ENCODE data around the gene TNFRSF18.

DNA sequence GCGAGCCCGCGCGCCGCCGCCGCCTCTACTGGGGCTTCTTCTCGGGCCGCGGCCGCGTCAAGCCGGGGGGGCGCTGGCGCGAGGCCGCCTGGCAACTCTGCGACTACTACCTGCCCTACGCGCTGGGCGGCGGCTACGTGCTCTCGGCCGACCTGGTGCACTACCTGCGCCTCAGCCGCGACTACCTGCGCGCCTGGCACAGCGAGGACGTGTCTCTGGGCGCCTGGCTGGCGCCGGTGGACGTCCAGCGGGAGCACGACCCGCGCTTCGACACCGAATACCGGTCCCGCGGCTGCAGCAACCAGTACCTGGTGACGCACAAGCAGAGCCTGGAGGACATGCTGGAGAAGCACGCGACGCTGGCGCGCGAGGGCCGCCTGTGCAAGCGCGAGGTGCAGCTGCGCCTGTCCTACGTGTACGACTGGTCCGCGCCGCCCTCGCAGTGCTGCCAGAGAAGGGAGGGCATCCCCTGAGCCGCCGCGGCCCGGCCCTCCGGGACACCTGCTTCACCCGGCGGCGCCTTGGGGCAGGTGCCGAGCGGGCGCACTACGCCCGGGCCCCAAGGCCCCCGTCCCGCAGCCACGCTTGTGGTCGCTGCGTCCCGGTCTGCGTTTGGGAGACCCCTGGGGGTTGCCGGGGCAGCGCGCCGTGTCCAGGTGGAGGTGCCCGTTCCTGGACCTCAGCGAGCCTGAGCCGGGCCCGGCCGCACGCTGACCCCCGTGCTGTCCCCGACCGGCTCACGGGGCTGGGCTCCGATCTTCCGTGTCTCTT is 26.6 kb upstream of the TNFRSF18 start:
- TF ChIP-seq, protein P1, sequence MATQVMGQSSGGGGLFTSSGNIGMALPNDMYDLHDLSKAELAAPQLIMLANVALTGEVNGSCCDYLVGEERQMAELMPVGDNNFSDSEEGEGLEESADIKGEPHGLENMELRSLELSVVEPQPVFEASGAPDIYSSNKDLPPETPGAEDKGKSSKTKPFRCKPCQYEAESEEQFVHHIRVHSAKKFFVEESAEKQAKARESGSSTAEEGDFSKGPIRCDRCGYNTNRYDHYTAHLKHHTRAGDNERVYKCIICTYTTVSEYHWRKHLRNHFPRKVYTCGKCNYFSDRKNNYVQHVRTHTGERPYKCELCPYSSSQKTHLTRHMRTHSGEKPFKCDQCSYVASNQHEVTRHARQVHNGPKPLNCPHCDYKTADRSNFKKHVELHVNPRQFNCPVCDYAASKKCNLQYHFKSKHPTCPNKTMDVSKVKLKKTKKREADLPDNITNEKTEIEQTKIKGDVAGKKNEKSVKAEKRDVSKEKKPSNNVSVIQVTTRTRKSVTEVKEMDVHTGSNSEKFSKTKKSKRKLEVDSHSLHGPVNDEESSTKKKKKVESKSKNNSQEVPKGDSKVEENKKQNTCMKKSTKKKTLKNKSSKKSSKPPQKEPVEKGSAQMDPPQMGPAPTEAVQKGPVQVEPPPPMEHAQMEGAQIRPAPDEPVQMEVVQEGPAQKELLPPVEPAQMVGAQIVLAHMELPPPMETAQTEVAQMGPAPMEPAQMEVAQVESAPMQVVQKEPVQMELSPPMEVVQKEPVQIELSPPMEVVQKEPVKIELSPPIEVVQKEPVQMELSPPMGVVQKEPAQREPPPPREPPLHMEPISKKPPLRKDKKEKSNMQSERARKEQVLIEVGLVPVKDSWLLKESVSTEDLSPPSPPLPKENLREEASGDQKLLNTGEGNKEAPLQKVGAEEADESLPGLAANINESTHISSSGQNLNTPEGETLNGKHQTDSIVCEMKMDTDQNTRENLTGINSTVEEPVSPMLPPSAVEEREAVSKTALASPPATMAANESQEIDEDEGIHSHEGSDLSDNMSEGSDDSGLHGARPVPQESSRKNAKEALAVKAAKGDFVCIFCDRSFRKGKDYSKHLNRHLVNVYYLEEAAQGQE (IDR thresholded peaks at IDR 0.05; ENCODE audit: unreplicated experiment): no peak
- TF ChIP-seq EZH2 (IDR thresholded peaks at IDR 0.05; ENCODE audit: low read depth, unreplicated experiment): no peak
- TF ChIP-seq, protein P2, sequence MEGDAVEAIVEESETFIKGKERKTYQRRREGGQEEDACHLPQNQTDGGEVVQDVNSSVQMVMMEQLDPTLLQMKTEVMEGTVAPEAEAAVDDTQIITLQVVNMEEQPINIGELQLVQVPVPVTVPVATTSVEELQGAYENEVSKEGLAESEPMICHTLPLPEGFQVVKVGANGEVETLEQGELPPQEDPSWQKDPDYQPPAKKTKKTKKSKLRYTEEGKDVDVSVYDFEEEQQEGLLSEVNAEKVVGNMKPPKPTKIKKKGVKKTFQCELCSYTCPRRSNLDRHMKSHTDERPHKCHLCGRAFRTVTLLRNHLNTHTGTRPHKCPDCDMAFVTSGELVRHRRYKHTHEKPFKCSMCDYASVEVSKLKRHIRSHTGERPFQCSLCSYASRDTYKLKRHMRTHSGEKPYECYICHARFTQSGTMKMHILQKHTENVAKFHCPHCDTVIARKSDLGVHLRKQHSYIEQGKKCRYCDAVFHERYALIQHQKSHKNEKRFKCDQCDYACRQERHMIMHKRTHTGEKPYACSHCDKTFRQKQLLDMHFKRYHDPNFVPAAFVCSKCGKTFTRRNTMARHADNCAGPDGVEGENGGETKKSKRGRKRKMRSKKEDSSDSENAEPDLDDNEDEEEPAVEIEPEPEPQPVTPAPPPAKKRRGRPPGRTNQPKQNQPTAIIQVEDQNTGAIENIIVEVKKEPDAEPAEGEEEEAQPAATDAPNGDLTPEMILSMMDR (conservative IDR thresholded peaks at IDR 0.05; ENCODE audit: low read depth in 2 of 2): no peak
- no peak for TF ChIP-seq EZH2phosphoT487 (IDR thresholded peaks at IDR 0.05; ENCODE audit: unreplicated experiment)
- no peak for TF ChIP-seq POLR2AphosphoS5 (IDR thresholded peaks at IDR 0.05; ENCODE audit: low read depth)
- TF ChIP-seq, protein P3, sequence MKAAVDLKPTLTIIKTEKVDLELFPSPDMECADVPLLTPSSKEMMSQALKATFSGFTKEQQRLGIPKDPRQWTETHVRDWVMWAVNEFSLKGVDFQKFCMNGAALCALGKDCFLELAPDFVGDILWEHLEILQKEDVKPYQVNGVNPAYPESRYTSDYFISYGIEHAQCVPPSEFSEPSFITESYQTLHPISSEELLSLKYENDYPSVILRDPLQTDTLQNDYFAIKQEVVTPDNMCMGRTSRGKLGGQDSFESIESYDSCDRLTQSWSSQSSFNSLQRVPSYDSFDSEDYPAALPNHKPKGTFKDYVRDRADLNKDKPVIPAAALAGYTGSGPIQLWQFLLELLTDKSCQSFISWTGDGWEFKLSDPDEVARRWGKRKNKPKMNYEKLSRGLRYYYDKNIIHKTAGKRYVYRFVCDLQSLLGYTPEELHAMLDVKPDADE (IDR thresholded peaks at IDR 0.05): no peak
- TF ChIP-seq, protein P4, sequence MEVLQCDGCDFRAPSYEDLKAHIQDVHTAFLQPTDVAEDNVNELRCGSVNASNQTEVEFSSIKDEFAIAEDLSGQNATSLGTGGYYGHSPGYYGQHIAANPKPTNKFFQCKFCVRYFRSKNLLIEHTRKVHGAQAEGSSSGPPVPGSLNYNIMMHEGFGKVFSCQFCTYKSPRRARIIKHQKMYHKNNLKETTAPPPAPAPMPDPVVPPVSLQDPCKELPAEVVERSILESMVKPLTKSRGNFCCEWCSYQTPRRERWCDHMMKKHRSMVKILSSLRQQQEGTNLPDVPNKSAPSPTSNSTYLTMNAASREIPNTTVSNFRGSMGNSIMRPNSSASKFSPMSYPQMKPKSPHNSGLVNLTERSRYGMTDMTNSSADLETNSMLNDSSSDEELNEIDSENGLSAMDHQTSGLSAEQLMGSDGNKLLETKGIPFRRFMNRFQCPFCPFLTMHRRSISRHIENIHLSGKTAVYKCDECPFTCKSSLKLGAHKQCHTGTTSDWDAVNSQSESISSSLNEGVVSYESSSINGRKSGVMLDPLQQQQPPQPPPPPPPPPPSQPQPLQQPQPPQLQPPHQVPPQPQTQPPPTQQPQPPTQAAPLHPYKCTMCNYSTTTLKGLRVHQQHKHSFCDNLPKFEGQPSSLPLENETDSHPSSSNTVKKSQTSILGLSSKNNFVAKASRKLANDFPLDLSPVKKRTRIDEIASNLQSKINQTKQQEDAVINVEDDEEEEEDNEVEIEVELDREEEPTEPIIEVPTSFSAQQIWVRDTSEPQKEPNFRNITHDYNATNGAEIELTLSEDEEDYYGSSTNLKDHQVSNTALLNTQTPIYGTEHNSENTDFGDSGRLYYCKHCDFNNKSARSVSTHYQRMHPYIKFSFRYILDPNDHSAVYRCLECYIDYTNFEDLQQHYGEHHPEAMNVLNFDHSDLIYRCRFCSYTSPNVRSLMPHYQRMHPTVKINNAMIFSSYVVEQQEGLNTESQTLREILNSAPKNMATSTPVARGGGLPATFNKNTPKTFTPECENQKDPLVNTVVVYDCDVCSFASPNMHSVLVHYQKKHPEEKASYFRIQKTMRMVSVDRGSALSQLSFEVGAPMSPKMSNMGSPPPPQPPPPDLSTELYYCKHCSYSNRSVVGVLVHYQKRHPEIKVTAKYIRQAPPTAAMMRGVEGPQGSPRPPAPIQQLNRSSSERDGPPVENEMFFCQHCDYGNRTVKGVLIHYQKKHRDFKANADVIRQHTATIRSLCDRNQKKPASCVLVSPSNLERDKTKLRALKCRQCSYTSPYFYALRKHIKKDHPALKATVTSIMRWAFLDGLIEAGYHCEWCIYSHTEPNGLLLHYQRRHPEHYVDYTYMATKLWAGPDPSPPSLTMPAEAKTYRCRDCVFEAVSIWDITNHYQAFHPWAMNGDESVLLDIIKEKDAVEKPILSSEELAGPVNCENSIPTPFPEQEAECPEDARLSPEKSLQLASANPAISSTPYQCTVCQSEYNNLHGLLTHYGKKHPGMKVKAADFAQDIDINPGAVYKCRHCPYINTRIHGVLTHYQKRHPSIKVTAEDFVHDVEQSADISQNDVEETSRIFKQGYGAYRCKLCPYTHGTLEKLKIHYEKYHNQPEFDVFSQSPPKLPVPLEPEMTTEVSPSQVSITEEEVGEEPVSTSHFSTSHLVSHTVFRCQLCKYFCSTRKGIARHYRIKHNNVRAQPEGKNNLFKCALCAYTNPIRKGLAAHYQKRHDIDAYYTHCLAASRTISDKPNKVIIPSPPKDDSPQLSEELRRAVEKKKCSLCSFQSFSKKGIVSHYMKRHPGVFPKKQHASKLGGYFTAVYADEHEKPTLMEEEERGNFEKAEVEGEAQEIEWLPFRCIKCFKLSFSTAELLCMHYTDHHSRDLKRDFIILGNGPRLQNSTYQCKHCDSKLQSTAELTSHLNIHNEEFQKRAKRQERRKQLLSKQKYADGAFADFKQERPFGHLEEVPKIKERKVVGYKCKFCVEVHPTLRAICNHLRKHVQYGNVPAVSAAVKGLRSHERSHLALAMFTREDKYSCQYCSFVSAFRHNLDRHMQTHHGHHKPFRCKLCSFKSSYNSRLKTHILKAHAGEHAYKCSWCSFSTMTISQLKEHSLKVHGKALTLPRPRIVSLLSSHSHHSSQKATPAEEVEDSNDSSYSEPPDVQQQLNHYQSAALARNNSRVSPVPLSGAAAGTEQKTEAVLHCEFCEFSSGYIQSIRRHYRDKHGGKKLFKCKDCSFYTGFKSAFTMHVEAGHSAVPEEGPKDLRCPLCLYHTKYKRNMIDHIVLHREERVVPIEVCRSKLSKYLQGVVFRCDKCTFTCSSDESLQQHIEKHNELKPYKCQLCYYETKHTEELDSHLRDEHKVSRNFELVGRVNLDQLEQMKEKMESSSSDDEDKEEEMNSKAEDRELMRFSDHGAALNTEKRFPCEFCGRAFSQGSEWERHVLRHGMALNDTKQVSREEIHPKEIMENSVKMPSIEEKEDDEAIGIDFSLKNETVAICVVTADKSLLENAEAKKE (CRISPR knock-in tag; IDR thresholded peaks at IDR 0.05): no peak
- no peak for TF ChIP-seq NANOG (IDR thresholded peaks at IDR 0.05; ENCODE audit: borderline replicate concordance)
- no peak for TF ChIP-seq CREB1 (CRISPR knock-in tag; IDR thresholded peaks at IDR 0.05; ENCODE audit: low read depth)
- TF ChIP-seq ZNF331 (CRISPR knock-in tag; IDR thresholded peaks at IDR 0.05; ENCODE audit: low read depth): no peak
